Mesothelial cell of epicardium (in vitro differentiated cells): ENCODE data around the gene ACO1. TPM values are rescaled to one million over a fixed set of nuclear protein-coding genes. Genes with fewer than 3 reads are reported as not detected.

Experiments used
- DNase-seq, 2 experiments: peaks; one replicate each; pipeline ENCODE4 v3.0.0; 2021; ENCODE audit warnings: low spot score in 2 of 2; ENCODE audit not compliant: unreplicated experiment in 2 of 2
- H3K27ac Mint-ChIP-seq: 2 replicates; pipeline ENCODE4 v1.8.0; 2021; ENCODE audit warnings: mixed read lengths
- H3K27me3 Mint-ChIP-seq: 2 replicates; pipeline ENCODE4 v1.8.0; 2021; ENCODE audit warnings: low read depth, mixed read lengths
- H3K36me3 Mint-ChIP-seq: 2 replicates; pipeline ENCODE4 v1.8.0; 2021; ENCODE audit warnings: mixed read lengths
- H3K4me1 Mint-ChIP-seq: 2 replicates; pipeline ENCODE4 v1.8.0; 2021; ENCODE audit warnings: mixed read lengths
- H3K4me3 Mint-ChIP-seq: 2 replicates; pipeline ENCODE4 v1.8.0; 2021; ENCODE audit warnings: mild to moderate bottlenecking, moderate library complexity, mixed read lengths
- H3K9me3 Mint-ChIP-seq: 2 replicates; pipeline ENCODE4 v1.8.0; 2021; ENCODE audit warnings: mixed read lengths
- total RNA-seq: library from RNA; stranded (reverse); gene quantifications from 3 replicates; pipeline ENCODE4 v1.2.1, GENCODE V29; 2021
- TF ChIP-seq, protein P1 (sequence below): fragments of 200-600 bp; sonication (generic); IDR thresholded peaks from one replicate; pipeline ENCODE4 v1.5.0; 2021; ENCODE audit warnings: antibody characterized with exemption; ENCODE audit not compliant: unreplicated experiment

ACO1 gene
- total RNA-seq: 23.9 to 24.6 TPM (median 24.0 TPM) in 3 replicates

DNA sequence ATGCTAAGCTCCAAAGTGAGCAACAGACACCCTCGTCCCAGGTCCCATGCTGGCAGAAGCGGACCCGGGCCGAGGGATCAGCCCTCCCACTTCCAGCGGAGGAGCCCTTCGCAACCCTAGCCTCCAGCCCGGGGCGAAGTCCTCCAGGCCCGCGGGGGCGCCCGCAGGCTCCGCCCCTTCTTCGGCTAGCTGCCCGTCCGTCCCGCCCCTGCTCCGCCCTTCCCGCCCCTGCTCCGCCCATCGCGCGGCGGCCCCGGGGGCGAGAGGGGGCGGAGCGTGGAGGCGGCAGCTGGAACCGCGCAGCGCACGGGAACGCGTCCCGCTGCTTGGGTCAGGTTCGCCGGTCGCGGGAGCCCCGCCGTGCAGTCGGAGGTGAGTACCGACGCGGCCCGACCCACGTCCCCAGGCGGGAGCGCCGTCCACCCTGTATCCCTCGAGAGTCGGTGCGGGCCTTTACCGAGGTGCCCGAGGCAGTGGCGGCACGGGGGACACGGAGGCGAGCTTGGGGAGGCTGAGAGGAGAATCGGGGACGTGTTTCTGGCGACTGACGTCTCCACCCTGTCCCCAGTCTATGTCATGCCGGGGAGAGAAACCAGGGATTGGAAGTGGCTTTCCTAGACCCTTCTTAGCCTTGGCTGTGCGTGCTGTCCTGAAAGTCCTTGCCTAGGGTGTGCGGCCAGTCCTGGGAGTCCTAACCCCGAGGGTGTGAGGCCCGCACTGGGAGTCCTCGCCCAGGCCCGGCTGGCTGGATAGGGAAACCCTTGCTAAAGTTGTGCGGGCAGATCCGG is at the start of gene ACO1:
ACO1 (plus strand) TSS at position 280 of the 788 bp plus-strand sequence. CDS start 20,864 bp downstream, outside the sequence.
- no peaks in the 10 kb centered on the region for H3K36me3 Mint-ChIP-seq
- H3K9me3 Mint-ChIP-seq: no peaks in the 10 kb centered on the region
- peak; percentile 81 to 88 for DNase-seq
- peaks cover 4% of the 10 kb centered on the region for H3K4me1 Mint-ChIP-seq
- peak within 1 kb of the TSS; percentile 88 for H3K4me3 Mint-ChIP-seq
- H3K27me3 Mint-ChIP-seq: peaks cover 40% of the 10 kb centered on the region
- TF ChIP-seq, protein P1, sequence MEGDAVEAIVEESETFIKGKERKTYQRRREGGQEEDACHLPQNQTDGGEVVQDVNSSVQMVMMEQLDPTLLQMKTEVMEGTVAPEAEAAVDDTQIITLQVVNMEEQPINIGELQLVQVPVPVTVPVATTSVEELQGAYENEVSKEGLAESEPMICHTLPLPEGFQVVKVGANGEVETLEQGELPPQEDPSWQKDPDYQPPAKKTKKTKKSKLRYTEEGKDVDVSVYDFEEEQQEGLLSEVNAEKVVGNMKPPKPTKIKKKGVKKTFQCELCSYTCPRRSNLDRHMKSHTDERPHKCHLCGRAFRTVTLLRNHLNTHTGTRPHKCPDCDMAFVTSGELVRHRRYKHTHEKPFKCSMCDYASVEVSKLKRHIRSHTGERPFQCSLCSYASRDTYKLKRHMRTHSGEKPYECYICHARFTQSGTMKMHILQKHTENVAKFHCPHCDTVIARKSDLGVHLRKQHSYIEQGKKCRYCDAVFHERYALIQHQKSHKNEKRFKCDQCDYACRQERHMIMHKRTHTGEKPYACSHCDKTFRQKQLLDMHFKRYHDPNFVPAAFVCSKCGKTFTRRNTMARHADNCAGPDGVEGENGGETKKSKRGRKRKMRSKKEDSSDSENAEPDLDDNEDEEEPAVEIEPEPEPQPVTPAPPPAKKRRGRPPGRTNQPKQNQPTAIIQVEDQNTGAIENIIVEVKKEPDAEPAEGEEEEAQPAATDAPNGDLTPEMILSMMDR: no peak
- peak within 1 kb of the TSS; percentile 76 for H3K27ac Mint-ChIP-seq

DNA sequence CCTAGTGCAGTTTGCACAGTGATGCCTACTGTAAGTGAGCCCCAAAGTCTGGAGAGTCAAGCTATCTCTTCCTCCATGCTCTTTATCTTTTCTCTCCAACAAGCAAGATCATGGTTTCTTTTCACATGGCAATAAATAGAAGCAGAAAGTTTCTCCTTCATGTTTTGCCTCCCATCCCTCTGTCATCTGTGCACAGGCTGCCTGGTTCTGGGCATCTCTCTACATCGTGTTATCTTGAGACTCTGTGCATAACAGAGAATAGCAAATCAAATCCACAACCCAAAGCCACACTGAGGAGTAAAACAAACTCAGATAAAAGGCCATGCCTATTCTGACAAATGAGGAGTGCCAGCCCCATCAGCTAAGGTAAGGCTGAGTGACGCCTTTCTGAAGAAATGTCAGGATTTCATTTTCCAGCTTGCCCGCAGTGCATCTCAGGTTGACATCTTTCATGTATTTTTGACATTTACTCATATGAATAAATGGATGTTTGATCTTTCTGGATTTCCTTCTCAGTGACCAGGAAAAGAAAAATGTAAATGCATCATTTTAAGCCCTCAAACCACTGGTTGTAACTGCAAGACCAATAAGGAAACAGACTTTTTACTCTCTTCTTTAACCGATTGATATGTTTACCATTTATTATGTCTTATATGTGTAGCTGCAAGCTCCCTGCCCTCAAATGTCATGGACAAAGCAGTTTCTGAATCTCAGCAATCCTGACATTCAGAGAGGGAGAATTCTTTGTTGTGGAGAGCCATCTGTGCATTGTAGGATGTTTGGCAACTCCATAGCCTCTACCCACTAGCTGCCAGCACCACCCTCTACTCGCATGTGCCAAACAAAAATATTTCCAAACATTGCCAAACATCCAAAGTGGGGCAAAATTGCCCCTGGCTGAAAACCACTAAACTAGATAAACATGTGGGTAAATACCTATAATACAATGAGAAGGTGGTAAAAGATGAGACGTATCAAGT is 49.2 kb upstream of the ACO1 start:
- DNase-seq: no peak
- Mint-ChIP-seq H3K27me3 (peaks cover 11% of the 10 kb centered on the region), H3K27ac (no peak overlapping the region), H3K4me1 (no peaks in the 10 kb centered on the region), H3K9me3 (peaks cover 4% of the 10 kb centered on the region), H3K36me3 (no peaks in the 10 kb centered on the region), H3K4me3 (no peak overlapping the region)
- TF ChIP-seq, protein P1: no peak

DNA sequence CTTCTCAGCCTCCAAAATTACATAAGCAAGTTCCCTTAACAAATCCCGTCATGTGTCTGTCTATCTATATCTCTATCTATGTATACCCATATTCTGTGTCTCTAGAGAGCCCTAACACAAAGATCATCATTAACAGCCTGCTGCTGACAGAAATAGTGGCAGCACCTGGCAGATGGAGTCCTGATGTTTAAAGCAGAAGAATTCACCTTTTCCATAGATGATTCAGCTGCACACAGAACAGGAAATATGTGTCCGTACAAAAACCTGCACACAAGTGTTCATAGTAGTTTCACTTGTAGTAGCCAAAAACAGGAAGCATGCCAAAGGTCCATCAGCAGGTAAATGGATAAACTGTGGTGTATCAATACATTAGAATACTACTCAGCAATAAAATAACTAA is 45.0 kb upstream of the ACO1 start:
- DNase-seq: no peak
- Mint-ChIP-seq H3K36me3 (no peaks in the 10 kb centered on the region), H3K9me3 (no peaks in the 10 kb centered on the region)

DNA sequence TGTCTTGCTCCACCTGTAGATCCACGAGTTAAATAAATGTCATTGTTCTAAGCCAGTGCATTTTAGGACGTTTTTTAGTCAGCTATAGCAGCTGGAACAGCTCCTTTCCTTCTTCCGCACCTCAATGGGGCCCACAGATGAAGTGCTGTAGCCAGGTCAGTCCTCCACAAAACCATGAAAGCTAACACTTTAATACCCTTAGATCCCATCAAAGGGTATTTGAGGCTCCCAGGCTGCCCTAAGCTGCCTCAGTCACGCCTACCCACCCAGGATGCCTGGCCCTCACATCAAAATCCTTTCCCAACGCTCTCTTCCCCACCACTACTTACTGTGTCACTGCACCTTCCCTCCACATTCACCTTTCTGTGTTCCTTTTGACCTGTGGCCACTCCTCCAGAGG is 44.1 kb upstream of the ACO1 start:
- TF ChIP-seq, protein P1: no peak
- Mint-ChIP-seq H3K9me3 (no peaks in the 10 kb centered on the region), H3K4me1 (peaks cover 2% of the 10 kb centered on the region), H3K36me3 (no peaks in the 10 kb centered on the region), H3K27ac (no peak overlapping the region), H3K27me3 (peaks cover 9% of the 10 kb centered on the region), H3K4me3 (no peak overlapping the region)
- DNase-seq: no peak

More for the DNA sequence above, 45.0 kb upstream of the ACO1 start:
- Mint-ChIP-seq H3K27me3 (peaks cover 8% of the 10 kb centered on the region), H3K4me1 (peaks cover 2% of the 10 kb centered on the region), H3K27ac (no peak overlapping the region), H3K4me3 (no peak overlapping the region)
- TF ChIP-seq, protein P1: no peak

DNA sequence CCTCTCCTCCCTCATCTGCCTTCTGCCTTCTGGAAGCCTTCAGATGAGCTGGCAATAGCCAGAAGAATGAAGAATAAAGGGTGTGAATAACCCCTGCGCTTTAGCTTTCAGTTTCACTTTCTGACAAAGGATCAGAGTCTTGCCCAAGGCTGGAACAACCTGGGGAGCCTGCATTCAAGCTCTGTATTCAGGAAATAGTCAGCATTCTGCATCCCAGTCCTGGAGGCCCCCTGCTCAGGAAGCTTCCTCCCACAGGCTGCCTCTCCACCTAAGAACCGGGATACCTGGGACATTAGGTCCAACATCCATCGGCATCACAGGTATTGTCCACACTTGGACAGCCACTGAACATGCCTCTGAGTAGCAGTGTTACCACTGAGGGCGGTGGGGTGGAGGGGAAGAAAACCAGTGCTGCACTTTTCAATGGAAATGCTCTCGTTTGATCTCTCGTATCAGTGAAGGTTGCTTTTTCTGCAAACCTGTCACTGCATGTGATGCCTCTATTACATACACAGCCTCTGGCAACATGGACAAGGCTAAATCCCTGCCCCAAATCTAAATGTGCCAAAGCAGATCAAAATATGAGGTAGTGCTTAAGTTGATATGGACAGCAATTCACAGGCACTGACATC is 39.8 kb upstream of the ACO1 start:
- Mint-ChIP-seq H3K4me1 (peaks cover 2% of the 10 kb centered on the region), H3K4me3 (no peak overlapping the region), H3K27me3 (peaks cover 13% of the 10 kb centered on the region), H3K9me3 (no peaks in the 10 kb centered on the region), H3K36me3 (no peaks in the 10 kb centered on the region), H3K27ac (no peak overlapping the region)
- no peak for DNase-seq
- TF ChIP-seq, protein P1: no peak
